IPS-18c (cell line): ENCODE data around the gene SLC12A1.
"Not testable (repeated sequence)": the region's sequence is repeated elsewhere in the genome, so short reads cannot be mapped to it uniquely, and the experiment has no call there.

Experiments used
- H3K4me3 ChIP-seq: 2 replicates; pipeline ENCODE4 v1.7.0; 2013; ENCODE audit warnings: low read depth, mild to moderate bottlenecking, low read length, moderate library complexity; ENCODE audit not compliant: insufficient read depth
- H3K9me3 ChIP-seq: one replicate; pipeline ENCODE4 v1.6.1; 2013; ENCODE audit warnings: mild to moderate bottlenecking, low read length, moderate library complexity; ENCODE audit not compliant: control insufficient read depth, insufficient read depth

The SLC12A1 gene

DNA sequence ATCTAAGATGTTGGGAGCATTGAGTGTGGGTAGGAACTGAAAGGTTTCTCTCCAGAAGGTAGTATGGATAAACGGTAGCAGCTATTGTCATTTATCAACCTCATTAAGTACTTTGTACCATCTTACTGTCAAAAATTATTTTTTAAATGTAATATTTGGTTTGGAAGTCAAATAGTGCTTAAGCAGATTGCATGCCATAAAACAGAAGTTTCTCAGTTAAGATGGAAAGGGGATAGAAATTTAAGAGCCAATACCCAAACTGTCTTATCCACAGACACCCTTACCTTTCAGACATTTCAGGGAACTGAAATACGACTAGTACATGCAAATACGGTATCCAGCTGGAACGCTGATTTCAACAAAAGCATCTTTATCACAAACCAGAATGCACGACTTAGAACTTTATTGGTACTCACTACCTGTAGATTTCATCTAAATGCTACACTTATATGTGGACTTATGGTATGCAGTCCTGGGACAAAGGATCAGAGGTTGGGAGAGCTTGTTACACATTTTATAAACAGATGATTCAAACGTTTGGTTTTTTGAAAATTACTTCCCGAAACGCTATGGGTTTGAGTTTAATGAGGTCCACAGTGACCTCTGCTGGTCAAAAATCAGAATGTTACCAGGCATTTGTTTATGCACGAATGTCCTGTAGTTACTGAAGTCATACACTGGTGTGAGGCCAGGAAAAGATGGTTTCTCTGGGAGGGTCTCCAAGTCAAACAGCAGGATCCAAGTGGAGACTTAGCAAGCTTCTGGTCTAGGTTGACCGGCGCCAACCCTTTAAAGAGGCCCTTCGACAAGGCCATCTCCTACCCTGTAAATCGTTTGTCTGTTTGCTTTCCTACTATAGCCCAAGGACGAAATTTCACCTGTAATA is 79.5 kb downstream of the SLC12A1 start:
- Histone ChIP-seq H3K4me3 (no peak overlapping the region), H3K9me3 (no peaks in the 10 kb centered on the region)

DNA sequence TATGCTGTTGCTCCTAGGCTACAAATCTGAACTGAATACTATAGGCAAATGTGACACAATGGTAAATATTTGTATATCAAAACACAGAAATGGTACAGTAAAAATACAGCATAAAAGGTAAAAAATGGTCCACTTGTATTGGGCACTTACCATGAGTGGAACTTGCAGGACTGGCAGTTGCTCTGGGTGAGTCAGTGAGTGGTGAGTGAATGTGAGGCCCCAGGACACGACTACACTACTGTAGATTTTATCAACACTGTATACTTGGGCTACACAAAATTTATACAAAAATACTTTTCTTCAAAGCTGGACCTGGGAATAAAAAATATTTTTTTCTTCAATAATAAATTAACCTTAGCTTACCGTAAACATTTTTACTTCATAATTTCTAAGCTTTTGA is 83.5 kb downstream of the SLC12A1 start:
- Histone ChIP-seq H3K4me3 (no peak overlapping the region), H3K9me3 (no peaks in the 10 kb centered on the region)

DNA sequence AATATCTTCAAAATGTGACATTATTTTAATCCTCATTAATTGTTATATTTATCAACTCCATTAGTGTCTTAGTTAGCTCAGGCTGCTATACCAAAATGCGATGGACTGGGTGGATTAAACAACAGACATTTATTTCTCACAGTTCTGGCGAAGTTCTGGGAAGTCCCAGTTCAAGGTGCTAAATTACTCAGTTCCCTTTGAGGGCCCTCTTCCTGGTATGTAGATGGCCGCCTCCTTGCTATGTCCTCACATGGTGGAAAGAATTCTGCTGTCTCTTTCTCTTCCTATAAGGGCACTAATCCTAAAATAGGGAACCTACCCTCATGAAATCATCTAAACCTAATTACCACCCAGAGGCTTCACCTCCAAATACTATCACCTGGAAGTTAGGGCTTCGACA is 86.4 kb downstream of the SLC12A1 start:
- H3K9me3 ChIP-seq: no peaks in the 10 kb centered on the region
- H3K4me3 ChIP-seq: no peak overlapping the region

DNA sequence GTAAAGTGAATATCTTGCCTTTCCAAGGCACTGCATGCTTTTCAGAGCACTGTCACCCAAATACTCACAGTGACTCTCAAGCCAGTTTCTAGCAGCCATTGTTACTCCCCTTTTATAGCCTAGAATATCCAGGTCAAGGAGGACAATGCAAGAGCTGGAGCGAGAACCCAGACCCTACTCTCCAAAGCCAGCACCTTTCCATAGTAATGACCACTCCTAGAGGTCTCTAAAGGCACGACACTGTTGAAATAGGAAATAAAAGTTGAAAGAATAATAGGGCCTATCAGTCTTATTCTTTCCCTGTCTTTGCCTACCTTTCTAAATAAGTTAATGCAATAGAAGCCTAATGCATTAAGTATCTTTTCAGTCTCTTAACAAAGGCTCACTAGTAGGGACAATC is 91.6 kb downstream of the SLC12A1 start:
- H3K4me3 ChIP-seq: no peak overlapping the region

DNA sequence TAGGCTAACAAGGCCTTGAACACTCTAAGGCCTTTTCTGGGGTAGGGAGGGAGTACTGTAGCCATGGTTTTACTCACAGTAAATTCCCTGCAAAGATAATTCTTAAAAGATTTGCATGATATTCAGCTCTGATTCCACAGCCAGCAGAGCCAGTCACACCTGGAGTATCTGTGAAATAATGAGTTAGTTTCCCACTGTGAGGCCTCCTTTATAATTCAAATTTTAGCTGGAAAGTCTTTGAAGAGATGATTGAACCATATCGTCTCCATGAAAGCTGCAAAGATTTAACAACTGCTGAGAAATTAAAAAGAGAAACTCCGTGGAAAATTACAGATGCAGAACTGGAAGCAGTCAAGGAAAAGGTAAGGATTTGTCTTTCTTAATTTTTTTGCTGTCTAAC is 92.8 kb downstream of the SLC12A1 start:
- Histone ChIP-seq H3K4me3 (no peak overlapping the region), H3K9me3 (no peaks in the 10 kb centered on the region)

More for the DNA sequence above, 91.6 kb downstream of the SLC12A1 start:
- no peaks in the 10 kb centered on the region for H3K9me3 ChIP-seq

DNA sequence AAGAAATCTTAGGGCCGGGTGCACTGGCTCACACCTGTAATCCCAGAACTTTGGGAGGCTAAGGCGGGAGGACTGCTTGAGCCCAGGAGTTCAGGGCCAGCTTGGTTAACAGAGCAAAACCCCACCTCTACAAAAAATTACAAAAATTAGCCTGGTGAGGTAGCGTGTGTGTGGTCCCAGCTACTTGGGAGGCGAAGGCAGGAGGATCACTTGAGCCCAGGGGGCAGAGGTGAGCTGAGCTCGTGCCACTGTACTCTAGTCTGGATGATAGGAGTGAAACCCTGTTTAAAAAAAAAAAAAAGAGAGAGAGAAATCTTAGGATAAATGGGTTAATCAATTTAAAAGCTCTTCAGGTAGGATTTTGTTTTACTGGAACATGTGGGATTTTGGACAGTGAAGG is 93.9 kb downstream of the SLC12A1 start:
- Histone ChIP-seq H3K4me3 (no peak overlapping the region), H3K9me3 (no peaks in the 10 kb centered on the region)

DNA sequence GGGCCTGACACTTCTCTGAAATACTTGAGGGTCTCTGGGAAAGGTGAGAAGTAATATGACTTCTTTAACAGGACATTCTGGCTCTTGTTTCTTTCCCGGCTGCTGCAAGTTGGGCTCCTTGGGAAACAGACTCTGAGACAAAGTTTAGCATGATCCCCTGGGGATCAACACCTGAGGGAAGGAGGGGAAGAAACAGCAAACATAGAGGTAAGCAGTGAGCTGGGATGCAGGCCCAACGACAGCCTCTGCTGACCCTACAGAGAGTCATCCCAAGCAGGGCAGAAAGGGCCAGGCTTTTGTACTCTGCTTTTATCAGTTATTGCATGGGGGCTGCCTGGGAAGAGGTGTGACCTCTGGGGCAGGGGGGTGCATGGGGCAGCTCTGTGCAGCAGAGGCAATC is 98.3 kb downstream of the SLC12A1 start:
- Histone ChIP-seq H3K4me3 (no peak overlapping the region), H3K9me3 (no peaks in the 10 kb centered on the region)

DNA sequence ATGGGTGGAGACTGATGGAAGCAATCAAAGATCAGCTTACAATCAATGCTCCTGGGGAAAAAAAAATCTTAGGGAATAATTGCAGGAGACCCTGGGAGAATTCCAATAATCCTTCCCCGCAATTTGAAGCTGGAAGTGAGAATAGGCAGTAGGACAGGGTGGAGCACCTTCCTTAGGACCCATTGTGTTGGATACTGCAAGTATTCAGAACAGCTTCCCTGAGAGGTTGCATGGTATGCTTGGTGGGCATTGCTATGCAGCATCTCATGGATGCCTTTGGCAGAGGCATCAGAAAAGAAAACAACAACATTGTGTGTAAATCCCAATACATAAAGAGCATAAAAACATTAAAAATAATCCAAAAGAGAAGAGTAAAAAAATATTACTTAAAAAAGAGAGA is 100.5 kb downstream of the SLC12A1 start:
- Histone ChIP-seq H3K9me3 (no peaks in the 10 kb centered on the region), H3K4me3 (no peak overlapping the region)

DNA sequence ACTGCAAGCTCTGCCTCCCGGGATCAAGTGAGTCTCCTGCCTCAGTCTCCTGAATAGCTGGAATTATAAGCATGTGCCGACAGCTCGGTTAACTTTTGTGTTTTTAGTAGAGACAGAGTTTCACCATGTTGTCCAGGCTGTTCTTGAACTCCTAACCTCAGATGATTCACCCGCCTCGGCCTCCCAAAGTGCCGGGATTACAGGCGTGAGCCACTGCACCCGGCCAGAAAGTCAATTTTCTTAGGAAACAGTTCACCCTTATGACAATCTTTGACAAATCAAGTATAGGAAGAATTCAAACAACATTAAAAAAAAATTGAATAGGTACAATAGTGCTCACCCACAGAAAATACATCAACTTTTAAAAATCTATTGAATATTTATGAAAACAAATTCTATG is 101.5 kb downstream of the SLC12A1 start:
- Histone ChIP-seq H3K9me3 (no peaks in the 10 kb centered on the region), H3K4me3 (no peak overlapping the region)

DNA sequence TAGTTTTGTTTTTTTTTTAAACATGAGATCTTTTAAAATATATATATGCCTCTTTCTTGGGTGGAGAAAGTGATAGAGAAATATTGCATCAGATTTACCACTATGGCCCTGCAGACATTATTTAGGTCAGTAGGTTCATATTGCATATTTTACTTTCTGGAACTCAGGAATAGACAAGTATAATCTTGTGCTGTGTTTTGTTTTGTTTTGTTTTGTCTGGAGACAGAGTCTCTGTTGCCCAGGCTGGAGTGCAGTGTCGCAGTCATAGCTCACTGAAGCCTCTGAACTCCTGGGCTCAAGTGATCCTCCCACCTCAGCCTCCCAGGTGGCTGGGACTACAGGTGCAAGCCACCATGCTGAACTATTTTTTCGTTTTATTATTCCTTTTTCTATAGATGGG is 103.6 kb downstream of the SLC12A1 start:
- Histone ChIP-seq H3K9me3 (no peaks in the 10 kb centered on the region), H3K4me3 (no peak overlapping the region)

DNA sequence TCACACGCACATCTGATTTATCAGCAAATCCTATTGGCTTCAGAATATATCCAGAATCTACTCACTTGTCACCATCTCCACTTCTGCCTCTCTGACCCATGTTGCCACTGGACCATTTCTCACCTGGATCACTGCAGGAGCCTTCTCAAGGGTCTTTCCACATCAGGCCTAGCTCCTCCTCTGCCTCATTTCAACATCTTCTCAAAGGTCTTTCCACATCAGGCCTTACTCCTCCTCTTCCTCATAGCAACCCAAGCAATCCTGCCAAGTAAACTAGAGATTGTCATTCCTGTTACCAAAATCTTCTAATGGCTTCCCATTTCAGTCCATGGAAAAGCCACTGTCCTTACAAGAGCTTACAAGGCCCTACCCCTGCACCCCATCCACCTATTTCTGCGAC is 107.1 kb downstream of the SLC12A1 start:
- no peak overlapping the region for H3K4me3 ChIP-seq
- peaks cover 8% of the 10 kb centered on the region for H3K9me3 ChIP-seq

DNA sequence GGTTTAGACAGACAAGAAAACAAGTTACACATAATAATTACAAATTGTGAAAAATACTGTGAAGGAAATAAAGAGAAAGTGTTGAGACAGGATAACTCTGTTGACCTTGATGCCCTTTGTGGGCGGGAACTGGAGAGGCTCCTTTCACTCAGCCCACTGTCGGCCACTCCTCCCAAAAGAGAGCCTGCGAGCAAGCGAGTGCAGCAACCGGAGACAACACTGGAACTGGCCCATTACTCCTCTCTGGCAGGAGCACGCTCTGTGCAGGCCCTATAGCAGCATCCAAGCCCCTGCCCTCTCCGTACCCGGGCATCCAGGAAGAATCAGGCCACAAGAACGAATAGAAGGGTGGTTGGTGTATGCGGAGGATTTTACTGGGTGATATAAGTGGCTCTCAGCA is 108.9 kb downstream of the SLC12A1 start:
- Histone ChIP-seq H3K9me3 (peaks cover 8% of the 10 kb centered on the region), H3K4me3 (no peak overlapping the region)

DNA sequence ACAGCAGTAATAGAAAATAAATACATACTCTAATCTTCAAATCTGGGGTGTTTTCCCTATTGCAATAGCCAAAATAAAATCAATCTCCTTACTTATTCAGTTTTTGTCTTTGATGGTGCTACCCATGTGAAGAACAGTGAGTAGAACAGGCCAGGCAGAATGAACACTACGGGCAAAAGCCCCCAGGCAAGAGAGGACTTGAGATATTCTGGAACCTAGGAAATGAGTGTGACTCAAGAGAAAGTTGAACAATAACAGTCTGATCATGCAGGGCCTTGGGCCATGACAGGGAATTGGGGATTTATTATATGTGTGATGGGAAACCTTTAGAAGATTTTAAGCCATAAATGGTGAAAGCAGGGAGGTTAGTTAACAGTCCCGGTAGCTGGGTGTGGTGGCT is 111.1 kb downstream of the SLC12A1 start:
- Histone ChIP-seq H3K4me3 (no peak overlapping the region), H3K9me3 (peaks cover 8% of the 10 kb centered on the region)

DNA sequence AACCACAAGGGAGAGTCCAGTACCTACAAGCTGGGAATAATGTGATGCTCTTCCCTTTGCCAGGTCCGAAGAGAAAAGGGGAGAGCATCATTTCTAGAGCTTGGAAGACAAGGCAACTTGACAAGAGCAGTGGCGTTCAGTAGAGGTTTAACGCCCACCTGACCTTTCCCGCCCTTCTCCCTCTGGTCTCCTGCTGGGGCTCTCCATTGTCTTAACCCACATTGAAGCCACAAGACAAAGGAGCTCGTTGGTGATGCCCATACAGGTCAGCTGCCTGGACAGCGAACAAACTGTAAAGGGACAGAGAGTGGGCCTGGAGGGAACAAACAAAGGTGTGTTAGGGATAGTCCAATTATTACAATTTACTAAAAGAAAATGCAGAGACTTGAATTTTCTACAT is 112.0 kb downstream of the SLC12A1 start:
- H3K4me3 ChIP-seq: no peak overlapping the region

DNA sequence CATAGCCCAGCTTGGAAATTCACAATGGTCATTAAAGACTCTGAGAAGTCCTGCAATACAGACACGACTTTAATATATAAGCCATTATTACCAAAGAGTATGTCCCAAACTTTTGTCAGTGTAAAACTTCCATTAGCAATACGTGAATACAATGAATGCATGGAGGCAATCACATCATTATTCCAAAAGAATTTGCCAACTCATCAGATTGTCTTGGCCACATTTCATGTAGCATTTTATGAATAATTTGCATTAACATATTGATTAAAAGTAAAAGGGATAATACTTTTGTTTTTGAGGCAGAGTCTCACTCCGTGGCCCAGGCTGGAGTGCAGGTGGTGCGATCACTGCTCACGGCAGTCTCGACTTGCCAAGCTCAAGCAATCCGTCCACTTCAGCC is 117.2 kb downstream of the SLC12A1 start:
- no peak overlapping the region for H3K4me3 ChIP-seq
- H3K9me3 ChIP-seq: no peaks in the 10 kb centered on the region

More for the DNA sequence above, 112.0 kb downstream of the SLC12A1 start:
- H3K9me3 ChIP-seq: peaks cover 8% of the 10 kb centered on the region

DNA sequence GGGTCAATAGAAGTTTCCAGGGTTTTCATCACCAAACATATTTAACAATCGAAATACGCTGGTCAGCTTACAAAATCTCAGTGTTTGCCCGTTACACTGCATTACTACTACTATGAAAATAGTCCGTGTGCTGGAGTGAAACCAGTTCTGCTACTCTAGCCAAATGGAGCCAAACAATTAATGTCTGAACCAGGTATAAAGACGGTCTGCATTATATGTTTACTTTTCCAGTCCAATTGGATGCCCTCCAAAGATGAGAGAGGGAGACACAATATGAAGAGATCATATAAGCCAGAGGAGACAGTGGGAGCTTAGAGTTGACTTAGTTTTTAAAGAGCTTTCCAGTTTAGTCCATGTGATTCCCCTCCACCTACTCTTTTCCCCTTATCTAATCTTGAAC is 118.8 kb downstream of the SLC12A1 start:
- Histone ChIP-seq H3K9me3 (no peaks in the 10 kb centered on the region), H3K4me3 (no peak overlapping the region)

DNA sequence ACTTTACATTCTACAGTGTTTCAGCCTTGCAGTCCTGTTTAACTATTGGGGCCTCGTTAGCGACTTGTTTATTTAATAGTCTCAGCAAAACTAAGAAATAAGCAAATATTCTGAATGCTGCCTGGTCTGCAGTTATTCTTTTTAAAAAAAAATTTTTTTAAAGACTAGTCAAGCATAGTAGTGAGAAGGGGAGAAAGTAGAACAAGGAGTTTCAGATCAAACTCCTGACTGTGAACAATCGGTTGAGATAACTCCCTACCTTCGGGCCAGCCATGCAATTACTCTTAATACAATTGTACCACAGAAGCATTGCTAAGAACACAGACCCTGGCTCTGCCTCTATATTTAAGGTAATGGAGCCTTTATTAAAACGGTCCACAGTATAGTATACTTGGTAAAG is 119.3 kb downstream of the SLC12A1 start:
- H3K9me3 ChIP-seq: no peaks in the 10 kb centered on the region
- H3K4me3 ChIP-seq: no peak overlapping the region

DNA sequence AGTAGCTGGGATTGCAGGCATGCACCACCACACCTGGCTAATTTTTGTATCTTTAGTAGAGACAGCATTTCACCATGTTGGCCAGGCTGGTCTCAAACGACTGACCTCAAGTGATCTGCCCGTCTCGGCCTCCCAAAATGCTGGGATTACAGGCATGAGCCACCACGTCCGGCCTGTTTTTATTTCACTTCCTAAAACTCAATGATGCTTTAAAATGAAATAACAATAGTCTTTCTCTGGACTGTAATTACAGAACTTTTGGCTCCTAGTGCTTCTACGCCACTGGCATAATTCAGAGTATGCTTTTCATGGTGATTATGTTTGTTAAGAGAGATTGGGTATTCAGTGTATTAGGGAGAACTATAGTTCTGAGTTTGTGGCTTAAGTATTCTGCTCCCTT is 120.1 kb downstream of the SLC12A1 start:
- H3K4me3 ChIP-seq, H3K9me3 ChIP-seq: not testable (repeated sequence)
